CD4-positive, alpha-beta T cell treated with Interleukin-15 for 4 hours (primary cell): ENCODE results near the gene ZNF438.

Experiments
- DNase-seq: peaks from one replicate; pipeline ENCODE4 v3.0.0-alpha.2; 2020; ENCODE audit warnings: low spot score

Gene ZNF438

DNA sequence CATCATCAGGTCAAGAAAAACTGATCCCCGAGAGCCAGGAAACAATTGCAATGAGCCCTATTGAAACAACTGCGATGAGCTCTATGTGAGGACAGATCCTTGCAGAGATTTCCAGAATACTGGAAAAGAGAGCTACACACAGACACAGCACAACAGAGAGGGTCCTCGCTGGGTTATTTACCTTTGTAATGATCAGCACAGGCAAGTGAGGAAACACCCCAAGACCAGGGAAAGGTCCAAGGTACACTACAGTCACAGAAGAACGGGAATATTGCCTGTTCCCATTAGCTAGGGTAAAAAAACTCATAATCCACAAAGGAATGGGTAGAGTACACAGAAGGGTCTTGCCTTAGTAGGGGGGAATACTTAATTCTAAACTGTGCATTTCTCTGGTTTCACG, 152.7 kb downstream of the ZNF438 start:
- no peak for DNase-seq

DNA sequence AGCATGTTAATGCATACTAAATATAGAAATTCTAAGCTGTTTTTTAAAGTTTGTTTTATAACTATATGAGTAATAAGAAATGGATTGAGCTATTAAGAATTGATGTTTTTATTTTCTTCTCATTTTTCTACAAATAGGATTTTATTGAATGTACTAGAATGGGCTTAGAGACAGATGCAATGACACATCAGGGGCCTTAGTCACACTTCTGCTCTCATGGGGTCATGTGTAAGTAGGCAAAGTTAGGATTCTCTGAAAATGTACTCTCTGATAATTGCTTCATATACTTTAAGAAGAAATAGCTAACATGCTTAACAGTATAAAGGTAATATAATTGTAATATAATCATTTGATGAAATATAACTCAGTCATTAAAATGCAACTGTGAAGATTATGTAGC, 154.6 kb downstream of the ZNF438 start:
- DNase-seq, result no peak

DNA sequence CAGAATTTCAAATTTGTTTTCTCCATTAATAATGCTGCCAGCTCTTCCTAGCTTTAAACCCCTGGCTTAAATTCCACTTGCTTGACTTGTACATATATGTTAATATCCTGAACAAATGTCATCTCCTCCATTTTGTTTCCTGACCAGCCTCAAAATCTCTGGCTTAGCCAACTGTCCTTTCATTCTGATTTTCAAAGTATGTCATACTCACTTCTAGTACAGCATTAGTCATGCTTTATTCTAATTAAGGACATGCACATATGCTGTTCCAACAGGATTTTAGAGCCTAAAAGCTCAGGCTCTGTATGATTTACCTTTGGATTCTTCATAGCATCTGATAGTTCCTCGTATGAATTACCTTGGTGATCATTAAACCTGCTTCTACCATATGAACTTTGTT, 158.3 kb downstream of the ZNF438 start:
- DNase-seq, result no peak

DNA sequence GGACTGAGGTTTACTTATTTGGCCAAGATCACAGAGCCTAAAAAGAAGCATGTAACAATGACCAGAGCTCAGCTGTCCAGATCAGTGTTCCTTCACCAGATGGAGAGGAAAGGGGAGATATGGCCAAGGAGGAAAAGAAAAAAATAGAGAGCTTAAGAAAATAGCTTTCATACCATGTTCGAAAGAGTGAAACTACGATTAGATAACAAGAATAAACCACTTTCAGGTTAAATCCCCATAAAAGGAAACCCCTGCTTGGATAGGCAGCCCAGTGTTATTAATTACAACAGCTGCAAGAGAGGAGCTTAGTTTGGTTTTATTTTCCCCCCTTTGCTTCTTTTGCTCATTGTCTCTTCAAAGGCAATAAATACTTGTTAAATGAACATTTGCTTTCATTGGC, 160.8 kb downstream of the ZNF438 start:
- no peak for DNase-seq

DNA sequence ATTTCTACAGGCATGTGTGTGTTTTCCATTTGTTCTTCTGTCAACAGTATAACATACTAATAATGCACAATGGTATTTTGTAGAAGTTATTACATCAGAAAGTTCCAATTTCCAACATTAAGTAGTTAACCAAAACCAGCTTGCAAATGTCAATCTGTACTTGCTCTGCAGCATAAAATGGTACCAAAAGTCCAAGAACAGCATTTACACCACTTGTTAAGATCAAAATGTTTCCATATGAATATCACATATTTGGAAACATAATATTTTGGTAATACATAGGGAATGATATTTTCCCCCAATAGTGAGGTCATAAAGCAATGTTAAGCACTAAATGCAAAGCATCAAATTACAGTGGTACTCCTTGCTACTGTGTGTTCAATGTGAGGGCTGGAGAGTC, 162.1 kb downstream of the ZNF438 start:
- DNase-seq, result no peak

DNA sequence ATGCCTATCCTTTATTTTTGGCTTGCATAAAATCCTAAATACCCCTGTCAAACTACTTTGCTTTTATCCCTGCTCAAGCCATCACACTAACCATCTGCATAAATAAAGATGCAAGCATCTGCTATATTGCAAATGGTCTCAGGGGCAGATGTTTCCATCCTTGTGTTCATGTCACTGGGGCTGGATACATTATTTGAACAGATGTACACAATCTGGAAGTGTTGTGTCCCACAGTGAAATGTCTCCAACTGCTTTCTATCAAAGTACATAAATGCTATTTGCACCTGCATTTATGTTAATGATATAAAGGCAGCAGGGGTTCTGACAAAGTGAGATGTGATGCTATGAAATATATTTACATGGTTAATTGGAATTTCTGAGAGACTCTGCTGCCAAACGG, 163.1 kb downstream of the ZNF438 start:
- no peak for DNase-seq

DNA sequence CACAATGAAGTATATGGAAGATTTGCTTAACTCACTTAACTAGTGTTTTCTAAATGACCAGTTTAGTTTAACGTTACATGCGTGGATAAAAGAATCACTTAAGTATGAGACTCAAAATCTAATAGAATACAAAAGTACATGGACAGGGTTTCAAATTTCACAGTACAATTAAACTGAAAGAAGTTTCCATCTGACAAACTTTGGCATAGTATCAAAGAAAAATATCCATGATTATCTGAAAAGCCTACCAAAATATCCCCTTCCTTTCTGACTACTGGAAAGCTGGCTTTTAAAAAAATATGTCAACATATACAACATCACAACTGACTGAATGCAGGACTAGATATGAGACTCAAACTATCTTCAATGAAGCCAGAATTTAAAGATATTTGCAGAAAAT, 164.8 kb downstream of the ZNF438 start:
- DNase-seq, result no peak

DNA sequence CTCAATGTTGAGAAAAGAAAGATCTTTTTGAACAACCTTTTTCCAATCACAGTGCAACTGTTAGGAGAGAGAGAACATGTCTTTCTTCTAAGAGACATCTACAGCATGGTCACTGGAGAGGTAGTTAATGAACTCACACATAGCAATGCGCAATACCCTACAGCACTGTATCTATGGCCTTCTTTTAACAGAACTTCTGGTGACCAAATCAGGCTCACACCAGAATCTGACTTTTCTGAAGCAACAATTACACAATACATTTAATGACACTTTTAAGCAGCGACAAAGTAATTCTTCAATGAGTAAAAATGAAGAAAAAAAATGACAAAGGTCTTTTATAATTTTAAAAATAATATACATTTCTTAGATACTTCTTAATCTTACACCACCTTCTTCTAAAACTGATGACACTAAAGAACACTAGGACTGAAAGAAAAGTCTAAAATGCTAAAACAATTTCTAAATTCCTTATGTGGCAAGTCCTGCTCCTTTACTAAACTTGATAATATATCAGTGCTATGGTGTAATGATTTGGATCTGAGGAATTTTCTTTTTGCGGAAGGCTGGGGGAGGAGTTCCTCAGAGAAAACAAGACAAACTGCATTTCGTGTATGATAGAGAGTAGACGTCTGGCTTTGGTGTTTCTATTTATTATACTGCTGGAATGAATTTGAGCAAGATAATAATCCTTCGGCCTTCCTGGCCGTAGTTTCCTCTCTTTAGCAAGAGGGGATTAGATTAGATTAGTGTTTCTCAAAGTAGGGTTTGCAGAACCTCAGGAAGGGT, 166.3 kb downstream of the ZNF438 start:
- no peak for DNase-seq

DNA sequence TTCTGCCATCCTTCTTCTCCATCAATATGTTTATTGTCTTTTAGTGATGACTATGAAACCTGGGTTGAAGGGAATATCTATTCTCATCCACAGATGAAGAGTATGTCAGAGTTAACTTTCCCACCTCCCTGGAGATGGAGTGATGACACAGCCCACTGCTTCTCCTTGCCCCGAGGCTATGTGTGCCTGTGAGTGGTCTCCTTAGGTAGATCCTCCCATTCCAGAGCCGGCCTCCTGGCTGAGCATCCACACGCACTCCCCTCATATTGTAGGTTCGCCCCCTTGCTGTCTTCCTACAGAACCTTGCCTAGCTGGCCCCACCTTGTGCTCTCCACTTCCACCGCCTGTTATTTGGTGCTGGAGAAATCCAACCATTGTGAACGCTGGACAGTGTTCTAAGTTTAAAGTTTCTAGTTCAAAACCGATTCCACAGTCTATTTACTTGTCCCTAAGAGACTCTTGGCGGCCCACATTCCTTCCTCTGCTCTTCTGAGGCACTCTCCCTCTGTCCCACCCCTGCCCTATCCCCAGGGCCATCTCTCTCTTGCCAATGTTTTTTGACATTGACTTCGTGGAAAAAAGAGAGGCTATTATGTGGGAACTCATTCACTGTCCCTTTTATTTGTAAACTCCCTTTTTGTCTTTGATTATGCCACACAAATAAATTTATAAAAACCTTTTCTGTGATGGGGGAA, 168.0 kb downstream of the ZNF438 start:
- DNase-seq, result no peak

DNA sequence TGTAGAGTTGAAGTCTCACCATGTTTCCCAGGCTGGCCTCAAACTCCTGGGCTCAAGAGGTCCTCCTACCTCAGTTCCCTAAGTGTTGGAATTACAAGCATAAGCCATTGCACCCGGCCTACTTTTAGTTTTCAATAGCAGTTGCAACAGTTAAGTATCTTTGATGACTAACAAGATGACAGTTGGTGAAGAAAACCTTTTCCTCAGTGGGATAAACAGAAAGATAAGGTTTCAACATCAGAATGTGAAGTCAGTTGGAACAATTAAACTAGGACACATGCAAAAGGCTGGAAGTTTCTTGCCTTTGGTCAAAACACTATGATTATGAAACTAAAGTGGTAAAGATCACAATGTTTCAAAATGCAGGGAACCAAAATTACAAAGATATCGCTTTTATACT, 169.2 kb downstream of the ZNF438 start:
- no peak for DNase-seq

DNA sequence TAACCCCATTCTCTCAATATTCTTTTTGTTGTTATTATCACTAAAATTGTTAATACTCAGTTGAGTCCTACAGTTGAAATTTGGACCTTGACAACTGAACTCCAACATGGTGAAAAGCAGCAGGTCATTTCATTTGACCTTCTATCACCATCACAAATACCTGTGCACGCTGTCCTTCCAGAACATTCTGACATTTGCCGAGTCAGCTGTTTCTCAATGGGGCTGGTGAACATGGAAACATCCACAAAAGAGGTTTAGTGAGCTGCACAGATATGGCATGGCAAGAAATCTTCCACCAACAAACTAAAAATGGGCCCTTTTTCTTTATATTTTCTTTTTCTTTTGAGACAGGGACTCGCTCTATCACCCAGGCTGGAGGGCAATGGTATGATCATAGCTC, 169.7 kb downstream of the ZNF438 start:
- no peak for DNase-seq

DNA sequence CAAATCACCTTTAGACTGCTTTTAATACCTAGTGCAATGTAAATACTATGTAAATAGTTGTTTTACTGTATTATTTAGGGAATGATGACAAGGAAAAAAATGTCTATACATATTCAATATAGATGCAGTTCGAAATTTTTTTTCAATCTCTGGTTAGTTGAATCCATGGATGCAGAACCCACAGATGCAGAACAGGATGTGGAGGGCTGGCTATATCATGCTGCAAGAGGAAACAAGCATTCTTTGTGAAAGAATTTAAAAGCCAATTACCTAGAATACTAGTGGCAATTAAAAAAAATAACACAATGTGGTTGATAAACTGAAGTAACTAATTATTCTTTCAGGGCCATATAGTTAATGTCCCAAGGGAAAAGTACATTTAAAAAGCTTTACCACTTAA, 170.4 kb downstream of the ZNF438 start:
- DNase-seq, result no peak

DNA sequence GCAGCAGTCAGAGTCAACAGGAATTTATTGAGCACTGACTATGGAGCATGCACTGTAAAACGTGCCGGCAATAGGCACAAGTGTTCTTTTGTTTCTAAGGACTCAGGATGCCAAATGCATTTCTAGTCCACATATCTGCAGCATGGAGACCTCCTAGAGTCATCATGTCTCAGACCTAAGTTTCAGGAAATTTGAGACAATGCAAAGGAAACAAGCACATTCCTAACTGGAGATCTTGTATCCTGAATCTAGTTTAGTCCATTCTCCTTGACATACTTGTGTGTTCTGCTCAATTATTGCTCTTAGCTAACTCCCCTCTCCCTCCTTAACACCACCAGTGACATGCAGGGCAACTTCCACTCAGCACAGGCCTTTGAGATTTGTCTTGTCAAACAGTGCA, 173.2 kb downstream of the ZNF438 start:
- DNase-seq, result no peak

DNA sequence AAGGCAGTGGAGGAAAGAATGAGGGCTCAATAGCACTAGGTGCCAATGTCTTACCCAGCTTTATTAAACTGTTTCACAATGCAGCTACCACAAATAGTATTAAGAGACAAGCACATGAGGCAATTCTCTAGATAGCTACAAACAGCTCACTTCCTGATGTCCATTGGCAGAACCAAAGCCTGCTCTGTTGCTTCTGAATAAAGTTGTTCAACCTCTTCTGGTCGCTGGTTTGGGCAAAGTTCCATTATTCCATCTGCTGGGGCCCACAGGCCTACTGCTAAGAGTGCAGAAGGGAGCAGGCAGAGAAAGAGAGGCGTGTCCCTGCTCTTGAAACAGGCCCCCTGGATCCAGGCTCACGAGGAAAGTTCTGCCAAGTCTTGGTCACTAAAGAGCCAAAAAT, 173.9 kb downstream of the ZNF438 start:
- no peak for DNase-seq

DNA sequence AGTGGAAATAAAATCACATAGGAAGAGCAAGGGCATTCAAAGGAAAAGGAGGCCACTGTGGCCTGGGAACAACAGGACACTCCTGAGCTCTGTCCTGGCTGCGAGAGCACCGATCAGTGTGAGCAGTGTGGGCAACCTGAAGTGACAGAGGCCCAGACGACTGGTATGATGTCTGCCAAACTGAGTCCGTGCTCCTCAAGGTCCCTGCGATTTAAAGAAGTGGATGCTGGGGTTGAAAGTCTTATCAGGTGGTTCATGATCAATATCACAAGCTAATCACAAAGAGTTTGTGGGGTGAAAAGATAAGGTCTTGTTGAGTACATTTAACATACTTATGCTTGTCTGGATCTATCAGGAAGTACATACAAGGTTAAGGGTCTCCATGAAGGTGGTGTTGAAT, 176.5 kb downstream of the ZNF438 start:
- DNase-seq, result no peak

DNA sequence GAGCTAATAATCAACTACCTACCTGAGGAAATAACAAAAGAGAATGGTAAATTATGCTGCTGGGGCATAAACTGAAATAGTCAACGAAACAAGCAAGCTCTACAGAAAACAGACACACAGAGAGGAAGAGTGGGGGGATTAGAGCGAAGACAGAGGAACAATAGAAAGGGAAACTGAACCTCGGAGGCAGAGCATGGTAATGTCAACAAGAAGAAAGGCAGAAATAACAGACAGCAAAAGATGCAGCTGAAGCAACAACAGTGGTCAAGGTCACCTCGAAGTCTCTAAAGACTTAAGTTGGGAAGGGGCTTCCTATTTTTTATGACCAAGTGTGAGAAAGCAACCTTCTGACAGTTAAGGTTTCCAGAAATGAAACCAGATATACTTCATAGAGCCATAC, 177.0 kb downstream of the ZNF438 start:
- no peak for DNase-seq

DNA sequence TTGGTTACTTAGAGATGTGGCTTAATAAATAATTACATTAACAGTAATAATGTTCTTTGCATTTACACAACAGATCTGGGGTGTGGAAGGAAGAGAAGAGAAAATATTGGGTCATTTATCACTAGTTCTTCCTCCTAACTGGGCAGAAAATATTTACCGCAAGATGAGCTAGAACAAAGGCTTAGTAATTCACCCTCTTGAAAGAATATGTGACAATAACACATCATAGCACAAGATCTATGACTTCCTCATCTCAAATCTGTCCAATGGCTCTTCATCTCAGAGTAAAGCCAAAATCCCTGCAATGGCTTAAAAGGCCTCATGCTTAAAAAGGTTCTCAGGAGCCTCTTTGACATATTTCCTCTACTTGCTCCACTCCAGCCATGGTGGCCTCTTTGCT, 178.6 kb downstream of the ZNF438 start:
- no peak for DNase-seq

DNA sequence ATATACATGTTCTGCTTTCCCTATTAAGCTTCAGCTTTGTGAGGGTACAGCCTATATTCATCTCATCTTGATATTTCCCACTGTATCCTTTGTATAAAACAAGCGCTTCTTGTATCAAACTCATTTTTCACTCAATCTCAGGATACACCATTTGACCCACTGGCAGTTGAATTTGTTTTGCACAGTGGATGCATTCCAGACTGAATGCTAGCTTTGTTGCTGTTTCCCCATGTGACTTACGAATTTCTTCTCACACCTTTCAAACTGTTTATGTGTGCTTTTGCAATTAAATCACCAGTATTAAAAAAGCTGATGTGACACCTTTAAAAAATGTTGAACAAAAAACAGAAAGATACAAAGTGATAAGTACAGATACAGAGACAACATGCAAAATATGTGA, 180.9 kb downstream of the ZNF438 start:
- DNase-seq, result no peak

DNA sequence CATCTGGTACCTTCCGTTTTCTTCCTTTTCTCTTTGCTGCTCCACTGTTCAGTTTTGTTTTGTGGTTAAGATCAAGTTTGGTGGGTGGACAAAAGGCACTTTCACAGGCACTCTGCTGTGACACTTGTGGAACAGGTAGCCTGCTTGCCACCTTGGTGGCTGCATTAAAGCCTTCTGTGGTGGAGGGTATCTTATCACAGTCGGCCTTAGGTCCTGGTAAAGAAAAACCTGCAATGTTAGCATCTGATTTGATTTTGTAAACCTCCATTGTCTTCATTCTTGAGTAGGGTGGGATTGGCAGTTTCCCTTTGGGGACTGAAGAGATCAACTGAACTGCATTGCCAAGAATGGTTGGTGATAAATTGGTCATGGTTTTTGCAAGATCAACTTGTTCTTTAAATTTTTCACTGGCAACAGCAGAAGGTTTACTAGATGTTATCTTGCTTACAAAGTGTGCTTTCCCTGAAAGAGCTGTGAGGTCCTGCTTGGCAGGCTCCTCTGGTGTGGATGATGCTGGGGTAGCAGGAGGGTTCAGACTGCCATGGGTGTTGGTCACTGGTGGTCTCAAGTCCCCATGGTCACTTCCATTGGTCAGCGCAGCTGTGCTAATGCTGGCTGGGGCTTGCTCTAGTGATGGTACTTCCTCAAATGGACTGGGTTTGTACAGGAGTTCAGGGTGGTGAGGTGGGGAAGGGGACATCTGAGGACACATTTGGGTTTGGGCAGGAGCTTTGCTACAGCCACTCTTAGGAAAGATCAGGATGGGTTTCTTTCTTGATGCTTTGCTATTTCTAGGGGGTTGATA, 182.2 kb downstream of the ZNF438 start:
- DNase-seq, result no peak

DNA sequence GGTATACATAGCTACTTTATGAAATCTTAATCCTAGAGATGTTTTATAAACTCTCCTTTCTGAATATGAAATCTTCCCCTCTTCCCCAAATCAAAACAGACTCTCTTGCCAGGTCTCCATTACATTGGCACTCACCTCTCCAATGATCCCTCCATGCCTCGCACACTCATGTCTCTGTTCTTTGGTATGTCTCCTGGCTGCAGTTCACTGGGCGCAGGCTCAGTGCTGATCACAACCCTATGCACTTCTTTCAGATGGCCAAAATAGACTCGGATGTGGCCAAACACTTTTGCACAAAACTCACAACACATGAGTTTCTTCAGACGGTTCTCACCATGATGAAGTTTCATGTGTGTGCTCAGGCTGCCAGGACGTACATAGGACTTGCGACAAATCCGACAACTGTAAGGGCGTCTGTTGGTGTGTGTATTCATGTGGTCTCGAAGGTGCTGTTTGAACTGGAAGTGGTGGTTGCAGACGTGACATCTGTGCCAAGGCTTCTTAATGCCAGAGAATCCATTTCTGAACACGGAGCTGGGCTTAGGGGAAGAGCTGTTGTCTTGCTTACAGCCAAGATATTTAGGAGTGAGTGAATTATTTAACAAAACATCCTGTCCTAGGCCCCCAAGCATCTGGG, 183.2 kb downstream of the ZNF438 start:
- no peak for DNase-seq

DNA sequence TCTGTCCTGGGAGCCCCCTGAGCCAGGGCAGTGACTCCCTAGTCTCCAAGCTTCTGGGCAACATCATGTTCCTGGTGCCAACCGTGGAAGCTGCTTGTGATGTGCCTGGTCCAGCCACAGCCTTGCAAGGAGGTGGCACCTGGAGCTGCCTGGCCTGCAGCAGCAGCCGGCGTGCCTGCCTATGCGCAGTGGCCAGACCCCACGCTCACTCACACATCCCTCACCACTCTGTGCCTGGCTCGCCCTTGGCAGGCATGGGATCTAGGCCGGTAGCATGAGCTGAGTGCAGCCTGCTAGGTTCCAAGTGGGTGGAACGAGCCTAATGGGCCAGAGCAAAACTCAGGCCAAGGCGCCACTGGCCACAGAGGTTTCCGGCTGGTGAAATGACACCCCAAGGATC, 184.0 kb downstream of the ZNF438 start:
- DNase-seq, result no peak

DNA sequence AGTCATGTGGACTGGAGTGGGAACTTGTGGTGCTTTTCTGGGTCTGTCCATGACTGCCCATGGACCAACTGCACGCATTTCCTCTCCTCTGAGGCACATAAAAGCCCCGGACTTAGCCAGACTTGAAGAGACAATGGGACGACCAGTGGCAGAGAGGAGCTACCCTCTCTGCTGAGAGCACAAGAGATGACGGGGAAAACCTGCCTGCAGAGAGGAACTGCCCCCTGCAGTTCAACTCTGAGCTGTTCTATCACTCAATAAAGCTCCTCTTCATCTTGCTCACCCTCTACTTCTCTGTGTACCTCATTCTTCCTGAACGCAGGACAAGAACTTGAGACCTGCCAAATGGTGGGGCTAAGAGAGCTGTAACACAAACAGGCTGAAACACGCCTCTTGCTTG, 184.5 kb downstream of the ZNF438 start:
- no peak for DNase-seq

DNA sequence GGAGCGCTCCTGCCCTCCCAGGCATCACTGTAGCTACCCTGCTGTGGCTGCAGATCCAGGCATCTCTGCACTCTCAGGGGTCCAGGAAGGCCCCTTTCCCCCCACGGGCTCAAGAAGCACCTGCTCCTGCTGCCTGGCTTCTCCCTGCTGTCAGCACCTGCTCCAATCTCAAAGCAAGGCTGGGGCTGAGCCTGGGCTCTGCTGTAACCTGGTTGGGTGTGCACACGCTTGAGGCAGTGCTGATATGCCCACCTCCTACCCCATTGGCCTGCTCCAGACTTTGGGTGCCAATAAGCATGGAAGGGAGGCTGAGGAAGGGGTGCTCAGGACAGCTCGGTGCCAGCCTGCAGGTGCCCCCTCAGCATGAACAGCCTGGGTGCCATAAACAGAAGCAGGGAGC, 185.0 kb downstream of the ZNF438 start:
- DNase-seq, result no peak
